A673 (cell line): ENCODE measurements around the gene MMP10. TPM values are rescaled to one million over a fixed set of nuclear protein-coding genes. Genes with fewer than 3 reads are reported as not detected.
"Not testable (repeated sequence)": the region's sequence is repeated elsewhere in the genome, so short reads cannot be mapped to it uniquely, and the experiment has no call there.

ENCODE experiments used
- BruUV-seq: library from RNA; stranded (reverse); fragments of 400-500 nt; replicated peaks from 2 replicates; lab custom pipeline; 2021; lab: Mats Ljungman, UMichigan
- CTCF ChIA-PET: fragments of 300-600 bp; sonication (Branson Sonifier 250); formaldehyde crosslinking; loops from one replicate; lab custom pipeline; 2022; ENCODE audit warnings: antibody characterized with exemption; lab: Charles Lee
- POLR2A ChIA-PET: fragments of 300-600 bp; sonication (Branson Sonifier 250); formaldehyde crosslinking; loops from one replicate; lab custom pipeline; 2022; ENCODE audit warnings: antibody characterized with exemption; ENCODE audit not compliant: low non-redundant PET; lab: Charles Lee
- DNase-seq: peaks from one replicate; pipeline ENCODE4 v3.0.0-alpha.2; 2015; ENCODE audit warnings: low spot score
- H3K27ac ChIP-seq: fragments of 200-600 bp; sonication (generic); 2 replicates; pipeline ENCODE4 v1.5.1; 2016; ENCODE audit warnings: mixed run types, low read depth, mild to moderate bottlenecking, mixed read lengths, antibody characterized with exemption, low read length; ENCODE audit not compliant: poor library complexity, severe bottlenecking
- H3K27me3 ChIP-seq: fragments of 200-600 bp; sonication (generic); replicated peaks from 2 replicates; pipeline ENCODE4 v1.6.1; 2017; ENCODE audit warnings: mixed run types, low read depth, mild to moderate bottlenecking, mixed read lengths, antibody characterized with exemption, low read length; ENCODE audit not compliant: insufficient read depth, poor library complexity
- H3K36me3 ChIP-seq: fragments of 200-600 bp; sonication (generic); 2 replicates; pipeline ENCODE4 v1.6.1; 2016; ENCODE audit warnings: mixed run types, mild to moderate bottlenecking, mixed read lengths, antibody characterized with exemption, low read length; ENCODE audit not compliant: insufficient read depth, poor library complexity, severe bottlenecking
- H3K4me1 ChIP-seq: fragments of 200-600 bp; sonication (generic); 2 replicates; pipeline ENCODE4 v1.6.1; 2017; ENCODE audit warnings: mixed run types, mild to moderate bottlenecking, mixed read lengths, antibody characterized with exemption, low read length; ENCODE audit not compliant: insufficient read depth, poor library complexity, severe bottlenecking
- H3K4me3 ChIP-seq: fragments of 200-600 bp; sonication (generic); 2 replicates; pipeline ENCODE4 v1.5.1; 2016; ENCODE audit warnings: low read depth, mixed run types, mild to moderate bottlenecking, mixed read lengths, low read length; ENCODE audit not compliant: poor library complexity, severe bottlenecking
- H3K9me3 ChIP-seq: fragments of 200-600 bp; sonication (generic); 2 replicates; pipeline ENCODE4 v1.6.1; 2016; ENCODE audit warnings: mixed run types, low read depth, mild to moderate bottlenecking, mixed read lengths, antibody characterized with exemption, low read length; ENCODE audit not compliant: poor library complexity, severe bottlenecking
- EZH2 ChIP-seq: fragments of 200-600 bp; sonication (generic); IDR thresholded peaks from 2 replicates; pipeline ENCODE4 v1.6.1; 2017; ENCODE audit warnings: borderline replicate concordance, low read depth, mild to moderate bottlenecking, mixed read lengths, antibody characterized with exemption, low read length; ENCODE audit not compliant: poor library complexity, severe bottlenecking
- intact Hi-C: fragments of 100-400 bp; cut with micrococcal nuclease; formaldehyde crosslinking; loops from one replicate; pipeline ENCODE4 v1.10.0; 2022; ENCODE audit not compliant: unreplicated experiment
- total RNA-seq: library from RNA; stranded (reverse); gene quantifications from 2 replicates; pipeline ENCODE4 v1.2.3, GENCODE V29; 2021
- TF ChIP-seq, protein P1 (sequence below): fragments of 300-800, 200-600 bp; sonication (generic); conservative IDR thresholded peaks from 2 replicates; pipeline ENCODE4 v1.5.1; 2017; ENCODE audit warnings: low read depth, mild to moderate bottlenecking, antibody characterized with exemption, low read length, moderate library complexity, mixed read lengths

The MMP10 gene
- total RNA-seq, 1 experiment from 2014 or later, result 4.0 TPM

DNA sequence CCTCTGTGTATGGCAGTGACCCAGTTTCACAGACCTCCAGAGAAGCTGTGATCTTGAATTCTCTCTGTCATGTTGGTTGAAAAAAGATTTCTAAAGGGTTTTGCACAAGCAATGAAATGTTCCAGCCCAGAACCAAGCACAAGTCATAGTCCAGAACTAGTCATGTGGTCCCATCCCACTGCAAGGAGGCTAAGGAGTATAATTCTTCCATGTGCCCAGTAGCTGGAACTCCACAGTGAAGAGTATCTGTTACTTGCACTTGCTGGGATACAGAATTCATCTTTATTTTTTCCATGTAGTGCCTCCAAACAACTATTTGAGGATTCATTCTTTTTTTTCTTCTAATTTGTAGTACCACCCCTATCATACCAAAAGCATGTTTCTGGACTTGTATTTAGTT is 45.8 kb downstream of the MMP10 start:
- Histone ChIP-seq H3K4me3 (no peak overlapping the region), H3K27ac (no peak overlapping the region), H3K36me3 (no peaks in the 10 kb centered on the region), H3K4me1 (no peaks in the 10 kb centered on the region), H3K9me3 (peaks cover 11% of the 10 kb centered on the region), H3K27me3 (no peaks in the 10 kb centered on the region)
- intact Hi-C loops, result no loop called here
- no peak for TF ChIP-seq EZH2
- TF ChIP-seq, protein P1, sequence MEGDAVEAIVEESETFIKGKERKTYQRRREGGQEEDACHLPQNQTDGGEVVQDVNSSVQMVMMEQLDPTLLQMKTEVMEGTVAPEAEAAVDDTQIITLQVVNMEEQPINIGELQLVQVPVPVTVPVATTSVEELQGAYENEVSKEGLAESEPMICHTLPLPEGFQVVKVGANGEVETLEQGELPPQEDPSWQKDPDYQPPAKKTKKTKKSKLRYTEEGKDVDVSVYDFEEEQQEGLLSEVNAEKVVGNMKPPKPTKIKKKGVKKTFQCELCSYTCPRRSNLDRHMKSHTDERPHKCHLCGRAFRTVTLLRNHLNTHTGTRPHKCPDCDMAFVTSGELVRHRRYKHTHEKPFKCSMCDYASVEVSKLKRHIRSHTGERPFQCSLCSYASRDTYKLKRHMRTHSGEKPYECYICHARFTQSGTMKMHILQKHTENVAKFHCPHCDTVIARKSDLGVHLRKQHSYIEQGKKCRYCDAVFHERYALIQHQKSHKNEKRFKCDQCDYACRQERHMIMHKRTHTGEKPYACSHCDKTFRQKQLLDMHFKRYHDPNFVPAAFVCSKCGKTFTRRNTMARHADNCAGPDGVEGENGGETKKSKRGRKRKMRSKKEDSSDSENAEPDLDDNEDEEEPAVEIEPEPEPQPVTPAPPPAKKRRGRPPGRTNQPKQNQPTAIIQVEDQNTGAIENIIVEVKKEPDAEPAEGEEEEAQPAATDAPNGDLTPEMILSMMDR, result no peak; the same call in 1 of the 2 replicates
- CTCF ChIA-PET, result interaction anchor here (0.7 kb wide), 1 partner anchor 58 kb away, joined by 3 read pairs; no protein-coding TSS in a partner anchor
- no peak for DNase-seq
- POLR2A ChIA-PET, result no interaction called here
- no TSS peak for BruUV-seq

DNA sequence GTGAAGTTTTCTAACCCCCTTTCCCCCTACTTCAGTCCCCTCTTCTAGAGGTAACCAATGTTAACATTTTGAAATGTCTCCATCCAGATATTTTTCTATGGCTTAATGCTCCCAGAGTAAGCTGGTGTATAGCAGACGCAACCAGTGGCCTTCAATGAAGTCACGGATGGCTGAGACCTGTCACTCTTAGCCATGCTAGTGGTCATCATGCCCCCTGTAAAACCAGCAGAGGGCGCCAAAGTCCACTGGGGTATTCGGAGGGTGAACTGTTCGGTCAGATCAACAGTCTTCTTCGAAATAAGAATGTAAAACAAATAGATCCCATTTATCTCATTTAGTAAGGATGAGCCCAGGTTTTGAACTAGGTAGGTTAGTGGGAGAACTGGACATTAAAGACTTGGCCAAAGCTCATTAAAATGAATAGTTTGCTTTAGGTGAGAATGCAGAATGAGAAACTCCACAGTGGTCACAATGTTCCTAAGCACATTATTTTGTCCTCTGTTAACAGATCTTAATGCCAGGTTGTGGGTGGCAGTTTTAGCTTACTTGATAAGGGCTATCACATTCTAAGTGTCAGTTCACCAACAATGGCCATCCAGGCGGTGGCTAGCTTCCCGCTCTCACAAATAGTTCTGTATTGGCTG is 47.1 kb downstream of the MMP10 start:
- Histone ChIP-seq H3K36me3 (no peaks in the 10 kb centered on the region), H3K9me3 (peaks cover 3% of the 10 kb centered on the region), H3K4me3 (no peak overlapping the region), H3K27me3 (no peaks in the 10 kb centered on the region), H3K27ac (no peak overlapping the region), H3K4me1 (no peaks in the 10 kb centered on the region)
- TF ChIP-seq EZH2, result no peak
- TF ChIP-seq, protein P1, result peak; percentile 95
- DNase-seq, result peak; percentile 82
- BruUV-seq, result no TSS peak
- ChIA-PET CTCF (no interaction called here), POLR2A (no interaction called here)
- intact Hi-C loops, result loop anchor here (1.0 to 2.0 kb wide), 2 partner anchors 208 to 321 kb away; no protein-coding TSS in a partner anchor

DNA sequence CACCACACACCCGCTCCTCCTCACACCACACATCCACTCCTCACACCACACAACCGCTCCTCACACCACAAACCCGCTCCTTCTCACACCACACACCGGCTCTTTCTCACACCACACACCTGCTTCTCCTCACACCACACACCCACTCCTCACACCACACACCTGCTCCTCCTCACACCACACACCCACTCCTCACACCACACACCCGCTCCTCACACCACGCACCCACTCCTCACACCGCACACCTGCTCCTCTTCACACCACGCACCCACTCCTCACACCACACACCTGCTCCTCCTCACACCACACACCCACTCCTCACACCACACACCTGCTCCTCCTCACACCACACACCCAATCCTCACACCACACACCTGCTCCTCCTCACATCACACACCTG is 49.5 kb downstream of the MMP10 start:
- H3K4me1 ChIP-seq, H3K27me3 ChIP-seq, DNase-seq, POLR2A ChIA-PET, H3K4me3 ChIP-seq, H3K36me3 ChIP-seq, H3K27ac ChIP-seq, CTCF ChIA-PET, intact Hi-C loops, H3K9me3 ChIP-seq, BruUV-seq: not testable (repeated sequence)
